Activated T-cell treated with anti-CD3 and anti-CD28 coated beads, Interleukin-2, amount 50 U/mL, for 24 hours (primary cell): ENCODE results near the gene GLTP.
"Not testable (repeated sequence)": the region's sequence is repeated elsewhere in the genome, so short reads cannot be mapped to it uniquely, and the experiment has no call there.

ENCODE experiments used
- DNase-seq: peaks from one replicate; pipeline ENCODE4 v3.0.0-alpha.2; 2020
- H3K27ac Mint-ChIP-seq: 2 replicates; pipeline ENCODE4 v1.8.0; 2020; ENCODE audit warnings: mild to moderate bottlenecking, mixed read lengths
- H3K27me3 Mint-ChIP-seq: 2 replicates; pipeline ENCODE4 v1.8.0; 2020; ENCODE audit warnings: mixed read lengths
- H3K36me3 Mint-ChIP-seq: 2 replicates; pipeline ENCODE4 v1.8.0; 2020; ENCODE audit warnings: low read depth, mixed read lengths
- H3K4me1 Mint-ChIP-seq: 2 replicates; pipeline ENCODE4 v1.8.0; 2020; ENCODE audit warnings: low read depth, mixed read lengths
- H3K4me3 Mint-ChIP-seq: 2 replicates; pipeline ENCODE4 v1.8.0; 2020; ENCODE audit warnings: mild to moderate bottlenecking, moderate library complexity, mixed read lengths
- H3K9me3 Mint-ChIP-seq: 2 replicates; pipeline ENCODE4 v1.8.0; 2020; ENCODE audit warnings: mixed read lengths

Gene GLTP

GRCh38 chr12:109915171-109916040, 35.1 kb upstream of the GLTP start:
- H3K27ac Mint-ChIP-seq = peak overlapping the region; percentile 22
- no peak overlapping the region for H3K4me3 Mint-ChIP-seq

GRCh38 chr12:109914461-109914860, 34.1 kb upstream of the GLTP start:
- Mint-ChIP-seq H3K4me1 (no peaks in the 10 kb centered on the region), H3K4me3 (no peak overlapping the region), H3K27me3 (no peaks in the 10 kb centered on the region), H3K27ac (peak overlapping the region; percentile 19), H3K9me3 (no peaks in the 10 kb centered on the region), H3K36me3 (peaks cover 99% of the 10 kb centered on the region)
- no peak for DNase-seq

More at GRCh38 chr12:109915171-109916040, 35.1 kb upstream of the GLTP start:
- peaks cover 99% of the 10 kb centered on the region for H3K36me3 Mint-ChIP-seq
- H3K4me1 Mint-ChIP-seq = no peaks in the 10 kb centered on the region
- no peak for DNase-seq
- no peaks in the 10 kb centered on the region for H3K9me3 Mint-ChIP-seq
- no peaks in the 10 kb centered on the region for H3K27me3 Mint-ChIP-seq

- Mint-ChIP-seq H3K27me3 (no peaks in the 10 kb centered on the region), H3K27ac (peak overlapping the region; percentile 52), H3K36me3 (peaks cover 99% of the 10 kb centered on the region), H3K9me3 (no peaks in the 10 kb centered on the region), H3K4me3 (no peak overlapping the region), H3K4me1 (no peaks in the 10 kb centered on the region)
- DNase-seq = no peak
These were observed 32.5 kb upstream of the GLTP start for GRCh38 chr12:109912855-109913321.

GRCh38 chr12:109910969-109911348, 30.6 kb upstream of the GLTP start:
- no peak overlapping the region for H3K27ac Mint-ChIP-seq
- peaks cover 99% of the 10 kb centered on the region for H3K36me3 Mint-ChIP-seq
- no peaks in the 10 kb centered on the region for H3K27me3 Mint-ChIP-seq
- no peaks in the 10 kb centered on the region for H3K4me1 Mint-ChIP-seq
- no peak for DNase-seq
- H3K4me3 Mint-ChIP-seq = no peak overlapping the region
- no peaks in the 10 kb centered on the region for H3K9me3 Mint-ChIP-seq

GRCh38 chr12:109910254-109910968, 30.1 kb upstream of the GLTP start:
- Mint-ChIP-seq H3K27ac (no peak overlapping the region), H3K9me3 (no peaks in the 10 kb centered on the region), H3K4me1 (no peaks in the 10 kb centered on the region), H3K27me3 (no peaks in the 10 kb centered on the region), H3K36me3 (peaks cover 99% of the 10 kb centered on the region), H3K4me3 (no peak overlapping the region)
- no peak for DNase-seq

GRCh38 chr12:109905301-109905700, 25.0 kb upstream of the GLTP start:
- Mint-ChIP-seq H3K36me3 (peaks cover 83% of the 10 kb centered on the region), H3K9me3 (no peaks in the 10 kb centered on the region), H3K4me1 (peaks cover 14% of the 10 kb centered on the region)

GRCh38 chr12:109902891-109903418, 22.6 kb upstream of the GLTP start:
- H3K27ac Mint-ChIP-seq = no peak overlapping the region
- no peak overlapping the region for H3K4me3 Mint-ChIP-seq
- H3K36me3 Mint-ChIP-seq = peaks cover 63% of the 10 kb centered on the region
- H3K9me3 Mint-ChIP-seq = no peaks in the 10 kb centered on the region
- H3K27me3 Mint-ChIP-seq = no peaks in the 10 kb centered on the region
- peaks cover 25% of the 10 kb centered on the region for H3K4me1 Mint-ChIP-seq
- no peak for DNase-seq

More at GRCh38 chr12:109905301-109905700, 25.0 kb upstream of the GLTP start:
- Mint-ChIP-seq H3K27ac (no peak overlapping the region), H3K4me3 (no peak overlapping the region), H3K27me3 (no peaks in the 10 kb centered on the region)
- no peak for DNase-seq

- DNase-seq = no peak
- Mint-ChIP-seq H3K27me3 (no peaks in the 10 kb centered on the region), H3K4me1 (peaks cover 25% of the 10 kb centered on the region), H3K36me3 (peaks cover 43% of the 10 kb centered on the region), H3K4me3 (peak overlapping the region; percentile 93), H3K9me3 (no peaks in the 10 kb centered on the region), H3K27ac (peak overlapping the region; percentile 97)
These were observed 20.6 kb upstream of the GLTP start for GRCh38 chr12:109900752-109901580.

- peak; percentile 84 for DNase-seq
- Mint-ChIP-seq H3K4me3 (peak within 1 kb of the TSS; percentile 93), H3K27ac (peak within 1 kb of the TSS; percentile 97), H3K36me3 (peaks cover 34% of the 10 kb centered on the region), H3K27me3 (no peaks in the 10 kb centered on the region), H3K4me1 (peaks cover 25% of the 10 kb centered on the region), H3K9me3 (no peaks in the 10 kb centered on the region)
These were observed 19.7 kb upstream of the GLTP start, which contains the start of gene TCHP for GRCh38 chr12:109899783-109900751. TCHP (plus strand) TSS chr12:109900274; CDS start chr12:109903027, 2,753 bp downstream.

GRCh38 chr12:109899345-109899744, 19.0 kb upstream of the GLTP start:
- peak overlapping the region; percentile 93 for H3K4me3 Mint-ChIP-seq
- H3K27ac Mint-ChIP-seq = peak overlapping the region; percentile 97
- H3K4me1 Mint-ChIP-seq = peaks cover 25% of the 10 kb centered on the region
- peaks cover 27% of the 10 kb centered on the region for H3K36me3 Mint-ChIP-seq
- not testable (repeated sequence) for DNase-seq, H3K9me3 Mint-ChIP-seq, H3K27me3 Mint-ChIP-seq

GRCh38 chr12:109897029-109897428, 16.7 kb upstream of the GLTP start:
- peaks cover 12% of the 10 kb centered on the region for H3K36me3 Mint-ChIP-seq
- DNase-seq = no peak
- no peaks in the 10 kb centered on the region for H3K9me3 Mint-ChIP-seq
- H3K4me1 Mint-ChIP-seq = peaks cover 35% of the 10 kb centered on the region
- H3K4me3 Mint-ChIP-seq = no peak overlapping the region
- no peaks in the 10 kb centered on the region for H3K27me3 Mint-ChIP-seq
- H3K27ac Mint-ChIP-seq = no peak overlapping the region

GRCh38 chr12:109896188-109896587, 15.8 kb upstream of the GLTP start:
- Mint-ChIP-seq H3K36me3 (peaks cover 9% of the 10 kb centered on the region), H3K4me1 (peaks cover 27% of the 10 kb centered on the region), H3K9me3 (no peaks in the 10 kb centered on the region), H3K4me3 (no peak overlapping the region), H3K27ac (no peak overlapping the region), H3K27me3 (no peaks in the 10 kb centered on the region)
- no peak for DNase-seq

GRCh38 chr12:109894939-109895338, 14.6 kb upstream of the GLTP start:
- peaks cover under 1% of the 10 kb centered on the region for H3K36me3 Mint-ChIP-seq
- H3K9me3 Mint-ChIP-seq = no peaks in the 10 kb centered on the region
- H3K27ac Mint-ChIP-seq = no peak overlapping the region
- DNase-seq = no peak
- no peak overlapping the region for H3K4me3 Mint-ChIP-seq
- no peaks in the 10 kb centered on the region for H3K27me3 Mint-ChIP-seq
- peaks cover 26% of the 10 kb centered on the region for H3K4me1 Mint-ChIP-seq
